Measurements from ENCODE around the gene SLC25A20.

The SLC25A20 gene

DNA sequence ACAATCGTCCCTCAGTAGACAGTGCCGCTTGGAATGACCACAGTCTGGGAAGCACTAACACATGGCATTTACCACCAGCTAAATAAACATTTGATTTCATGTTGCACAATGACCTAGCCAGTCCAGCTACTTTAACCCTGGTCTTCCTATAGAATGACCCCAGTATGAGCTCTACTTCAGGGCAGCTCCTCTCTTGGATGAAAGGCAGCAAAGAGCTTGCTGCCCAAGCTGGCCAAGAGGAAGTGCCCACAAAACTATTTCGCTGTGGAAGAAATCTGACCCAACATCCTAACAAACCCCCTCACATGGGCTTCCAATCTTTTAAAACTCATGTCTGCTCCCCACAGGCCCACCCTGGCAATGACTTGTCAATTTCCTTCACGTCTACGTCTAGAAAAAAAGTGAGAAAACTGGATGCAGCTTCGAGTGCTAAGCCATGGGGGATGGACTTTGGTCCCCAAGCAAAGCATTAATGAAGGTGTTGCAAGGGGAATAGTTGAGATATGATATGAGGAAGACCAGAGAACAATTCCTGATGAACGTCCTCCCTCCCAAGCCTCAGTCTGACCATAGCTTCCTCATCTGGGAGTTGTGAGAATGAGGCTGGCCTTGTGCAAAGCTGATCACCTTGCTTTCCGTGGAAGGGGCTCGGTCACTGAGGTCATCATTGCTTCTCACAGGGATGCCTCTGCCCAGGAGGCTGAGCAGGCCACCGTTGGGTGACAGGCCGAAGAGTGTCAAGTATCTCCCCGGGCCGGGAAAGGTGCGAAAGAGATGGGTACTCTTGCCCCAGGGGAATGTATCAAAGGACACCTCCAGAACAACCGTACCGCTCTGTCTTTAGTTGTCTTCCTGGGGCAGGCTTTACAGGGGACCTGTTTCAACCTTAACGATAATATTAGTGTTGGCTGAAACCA lies 964 bp downstream of the SLC25A20 start:
- DNase-seq (ENCODE audit: low read depth): no peak

- no peak for DNase-seq (ENCODE audit: low read depth)
These were observed 1.7 kb downstream of the SLC25A20 start for GRCh38 chr3:48896936-48897335.

GRCh38 chr3:48894516-48894915 lies 4.2 kb downstream of the SLC25A20 start:
- no peak for DNase-seq (ENCODE audit: low read depth)

DNA sequence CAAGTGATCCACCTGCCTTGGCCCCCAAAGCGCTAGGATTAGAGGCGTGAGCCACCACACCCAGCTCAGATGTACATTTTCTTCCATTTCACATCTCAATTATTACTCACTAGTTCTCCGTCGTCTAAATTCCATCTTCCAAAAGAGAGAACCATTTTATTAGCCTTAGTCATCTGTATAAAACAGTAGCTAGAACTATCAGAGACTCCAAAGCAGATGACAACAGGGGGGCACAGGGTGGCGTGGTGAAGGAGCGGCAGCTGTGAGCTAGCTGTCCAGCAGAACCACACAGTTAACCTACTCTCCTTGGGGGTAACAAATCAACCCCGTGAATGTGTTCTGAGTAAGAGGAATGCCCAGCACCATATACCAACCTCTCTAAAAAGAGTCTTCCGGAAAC lies 7.1 kb downstream of the SLC25A20 start:
- no peak for DNase-seq (ENCODE audit: low read depth)

- DNase-seq (ENCODE audit: low read depth): no peak
These were observed 12.9 kb downstream of the SLC25A20 start for GRCh38 chr3:48885753-48886152.

GRCh38 chr3:48881652-48882114 lies 17.0 kb downstream of the SLC25A20 start:
- DNase-seq (ENCODE audit: low read depth): no peak

- DNase-seq (ENCODE audit: low read depth): no peak
These were observed 17.7 kb downstream of the SLC25A20 start for GRCh38 chr3:48881006-48881405.

- no peak for DNase-seq (ENCODE audit: low read depth)
These were observed 18.7 kb downstream of the SLC25A20 start for GRCh38 chr3:48879994-48880377.

- DNase-seq (ENCODE audit: low read depth): no peak
These were observed 19.2 kb downstream of the SLC25A20 start for GRCh38 chr3:48879307-48879993.

DNA sequence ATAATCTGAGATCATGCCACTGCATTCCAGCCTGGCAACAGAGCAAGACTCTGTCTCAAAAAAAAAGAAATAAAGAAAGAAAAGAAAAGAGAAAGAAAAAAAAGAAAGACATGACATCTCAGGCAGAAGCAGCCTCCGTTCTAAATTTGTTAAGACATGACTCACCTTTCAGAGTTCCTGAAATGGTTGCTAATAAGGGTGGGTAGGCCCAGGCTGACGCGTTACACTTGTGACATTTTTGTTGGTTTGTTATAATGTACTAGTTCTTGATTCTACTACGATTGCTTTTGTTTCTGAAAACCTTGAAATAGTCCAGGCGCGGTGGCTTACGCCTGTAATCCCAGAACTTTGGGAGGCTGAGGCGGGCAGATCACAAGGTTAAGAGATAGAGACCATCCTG lies 21.0 kb downstream of the SLC25A20 start:
- DNase-seq (ENCODE audit: low read depth): no peak

DNA sequence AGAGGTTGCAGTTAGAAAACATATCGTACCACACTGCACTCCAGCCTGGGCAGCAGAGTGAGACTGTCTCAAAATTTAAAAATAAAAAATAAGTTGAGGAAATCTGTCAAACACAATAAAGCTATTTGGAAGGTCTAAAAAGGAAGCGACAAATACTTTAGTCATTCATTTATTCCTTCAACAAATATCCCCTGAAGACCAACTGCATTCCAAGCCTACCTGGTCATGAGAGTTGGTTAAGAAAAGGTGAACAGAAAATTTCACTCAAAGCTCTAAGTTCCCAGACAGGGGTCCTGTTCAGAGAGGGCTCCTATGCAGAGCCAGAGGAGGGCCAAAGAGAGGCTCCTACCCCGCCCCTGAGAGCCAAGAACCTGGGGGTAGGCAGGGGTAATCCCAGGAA lies 35.6 kb downstream of the SLC25A20 start:
- no peak for DNase-seq (ENCODE audit: low read depth)

DNA sequence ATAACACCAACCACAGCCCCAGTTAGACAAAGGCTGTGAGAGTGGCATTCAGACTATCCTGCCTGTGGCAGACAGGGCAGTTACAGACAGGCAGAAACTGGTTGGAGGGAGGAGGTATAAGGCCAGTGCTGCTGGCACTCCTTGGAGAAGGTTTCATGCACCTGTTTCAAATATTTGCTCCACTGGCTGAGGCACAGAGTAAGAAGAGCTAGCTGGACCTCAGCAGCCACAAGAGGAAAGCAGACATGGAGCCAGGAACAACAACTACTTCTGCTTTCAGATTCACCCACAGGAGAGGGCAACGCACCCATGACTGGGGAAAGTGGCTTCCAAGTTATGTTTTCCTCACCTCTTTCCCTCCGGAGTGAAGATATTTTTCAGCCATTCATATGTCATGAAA lies 39.5 kb downstream of the SLC25A20 start:
- DNase-seq (ENCODE audit: low read depth): no peak

- no peak for DNase-seq (ENCODE audit: low read depth)
These were observed 40.0 kb downstream of the SLC25A20 start for GRCh38 chr3:48858709-48859108.

- no peak for DNase-seq (ENCODE audit: low read depth)
These were observed 41.0 kb downstream of the SLC25A20 start for GRCh38 chr3:48857641-48858040.

GRCh38 chr3:48856469-48856868 lies 42.2 kb downstream of the SLC25A20 start:
- DNase-seq (ENCODE audit: low read depth): no peak

DNA sequence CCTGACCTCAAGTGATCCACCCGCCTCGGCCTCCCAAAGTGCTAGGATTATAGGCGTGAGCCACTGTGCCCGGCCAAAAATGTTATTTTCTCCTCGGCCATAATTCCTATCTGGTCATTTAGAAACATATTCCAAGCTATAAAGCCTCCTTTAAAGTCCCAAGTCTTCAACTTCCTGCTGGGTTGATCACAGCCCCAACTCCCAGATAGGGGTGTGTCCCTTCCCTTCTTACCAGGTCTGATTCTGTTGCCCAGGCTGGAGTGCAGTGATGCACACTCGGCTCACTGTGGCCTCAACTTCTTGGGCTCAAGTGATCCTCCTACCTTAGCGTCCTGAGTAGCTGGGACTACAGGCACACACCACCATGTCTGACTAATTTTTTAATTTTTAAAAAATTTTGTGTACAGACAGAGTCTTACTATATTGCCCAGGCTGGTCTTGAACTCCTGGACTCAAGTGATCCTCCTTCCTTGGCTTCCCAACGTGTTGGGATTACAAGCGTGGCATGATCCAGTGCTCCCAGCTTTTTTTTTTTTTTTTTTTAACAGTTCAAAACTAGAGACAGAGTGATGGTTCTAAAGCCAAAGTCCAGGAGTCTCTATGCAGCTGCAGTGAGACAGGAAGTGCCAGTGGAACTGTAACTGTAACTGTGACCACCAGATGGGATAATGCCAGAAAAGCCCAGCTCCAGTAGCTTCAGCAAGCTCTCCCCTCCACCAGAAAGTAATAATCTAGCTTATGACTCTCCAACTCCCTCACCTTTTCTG lies 42.8 kb downstream of the SLC25A20 start:
- no peak for DNase-seq (ENCODE audit: low read depth)

DNA sequence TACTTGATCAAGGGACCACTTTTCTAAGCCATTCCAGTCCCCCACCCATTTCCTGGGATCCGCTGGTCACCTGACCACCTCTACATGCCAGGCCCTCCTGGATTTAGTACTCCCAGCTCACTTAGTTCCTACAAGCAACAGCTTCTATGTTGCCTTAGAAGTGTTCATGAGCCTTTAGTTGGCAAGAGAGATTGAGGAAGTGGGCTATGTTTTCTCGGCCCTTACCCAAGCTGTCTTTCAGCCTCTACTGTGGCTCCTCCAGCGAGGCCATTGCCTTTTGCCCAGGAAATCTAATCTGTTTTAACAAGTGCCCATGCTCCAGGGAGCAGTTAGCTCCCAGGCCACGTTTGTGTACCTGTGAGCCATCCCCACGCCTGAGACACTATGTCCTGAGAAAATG lies 46.5 kb downstream of the SLC25A20 start:
- no peak for DNase-seq (ENCODE audit: low read depth)

DNA sequence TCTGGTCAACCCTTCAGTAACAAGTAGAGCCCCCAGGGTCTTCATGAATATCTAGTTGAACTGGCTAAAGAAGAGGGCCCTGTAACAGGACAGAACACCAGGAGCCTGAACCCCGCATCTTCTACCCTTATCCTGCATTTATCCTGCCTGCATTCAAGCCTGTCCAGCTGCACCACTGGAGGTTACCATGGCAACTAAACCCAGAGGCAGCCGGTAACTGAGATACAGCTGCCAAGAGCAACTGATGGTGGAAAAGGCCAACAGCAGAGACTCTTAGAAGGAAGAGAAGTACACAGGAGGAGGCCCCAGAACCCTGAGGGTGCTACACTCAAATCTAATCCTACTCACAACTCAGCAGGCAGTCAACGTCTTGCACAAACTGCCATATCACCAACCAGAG lies 47.3 kb downstream of the SLC25A20 start:
- DNase-seq (ENCODE audit: low read depth): no peak

DNA sequence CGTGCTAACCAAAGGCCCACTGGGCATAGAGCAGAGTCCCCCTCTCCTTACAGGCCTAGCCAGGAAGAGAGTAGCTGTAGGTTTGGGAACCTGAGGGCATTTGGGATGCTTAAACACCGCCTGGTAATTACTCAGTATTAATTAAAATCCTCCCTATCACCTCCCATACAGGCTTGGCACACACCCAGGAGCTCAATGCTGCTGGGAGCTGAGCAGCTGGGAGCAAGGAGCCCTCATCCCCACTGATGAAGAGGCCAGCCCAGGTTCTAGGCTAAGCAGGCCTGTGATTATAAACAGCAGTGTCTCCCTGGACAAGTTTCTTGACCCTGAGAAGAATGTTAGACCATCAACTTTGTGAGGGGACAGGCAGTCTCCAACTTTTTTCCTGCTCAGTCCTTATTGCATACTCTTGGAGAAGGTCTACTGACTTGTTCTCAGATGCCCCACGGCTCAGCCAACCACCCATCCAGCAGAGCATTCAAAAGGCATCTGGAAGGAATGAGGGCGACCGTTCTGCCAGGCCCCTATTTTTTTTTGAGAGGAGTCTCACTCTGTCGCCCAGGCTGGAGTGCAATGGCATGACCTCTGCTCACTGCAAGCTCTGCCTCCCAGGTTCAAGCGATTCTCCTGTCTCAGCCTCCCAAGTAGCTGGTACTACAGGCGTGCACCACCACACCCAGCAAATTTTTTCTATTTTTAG lies 49.7 kb downstream of the SLC25A20 start:
- DNase-seq (ENCODE audit: low read depth): no peak

- DNase-seq (ENCODE audit: low read depth): peak; percentile 75
These were observed 50.9 kb downstream of the SLC25A20 start, which contains the start of gene PRKAR2A for GRCh38 chr3:48847504-48848423. PRKAR2A (minus strand) TSS chr3:48847874; CDS start chr3:48847596, 278 bp downstream.

DNA sequence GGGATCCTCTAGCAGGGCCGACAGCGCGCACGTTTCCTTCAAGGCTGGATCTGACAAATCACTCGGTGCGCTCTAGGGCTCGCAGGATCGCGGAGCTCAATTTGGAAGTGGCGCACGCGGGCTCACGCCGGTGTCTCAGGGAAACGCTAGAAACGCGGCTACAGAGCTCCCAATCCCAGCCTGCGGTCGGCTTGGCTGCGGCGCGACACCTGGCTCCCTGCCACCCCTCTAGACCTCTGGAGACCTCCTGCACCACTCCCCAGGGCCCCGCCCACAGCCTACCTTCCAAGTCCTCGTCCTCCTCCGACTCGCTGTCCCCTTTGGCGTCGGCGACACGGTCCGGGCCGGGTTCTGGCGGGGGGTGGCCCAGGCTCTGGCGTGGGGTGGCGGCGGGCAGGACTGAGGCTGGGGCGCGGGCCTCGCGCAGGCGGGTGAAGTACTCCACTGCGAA lies 51.6 kb downstream of the SLC25A20 start:
- peak; percentile 49 for DNase-seq (ENCODE audit: low read depth)
